SK-N-MC (cell line): ENCODE measurements around the gene TTLL1.
"Not testable (repeated sequence)": the region's sequence is repeated elsewhere in the genome, so short reads cannot be mapped to it uniquely, and the experiment has no call there.

ENCODE experiments used
- EZH2 ChIP-seq: fragments of 200-600 bp; sonication (generic); IDR thresholded peaks from one replicate; pipeline ENCODE4 v1.6.1; 2017; ENCODE audit warnings: antibody characterized with exemption
- POLR2AphosphoS5 ChIP-seq: IDR thresholded peaks from 2 replicates; pipeline ENCODE4 v1.6.1; 2012; ENCODE audit warnings: mild to moderate bottlenecking, low read depth, low read length, borderline replicate concordance

- TF ChIP-seq EZH2, POLR2AphosphoS5: not testable (repeated sequence)
These were observed 14.9 kb upstream of the TTLL1 start for GRCh38 chr22:43104056-43104625.
